GM19452 (cell line): ENCODE results near the gene C4B.
"Not testable (repeated sequence)": the region's sequence is repeated elsewhere in the genome, so short reads cannot be mapped to it uniquely, and the experiment has no call there.

Experiments
- ATAC-seq: cut with Tn5 transposase; IDR thresholded peaks from one replicate; pipeline ENCODE4 v1.9.1; 2021; ENCODE audit not compliant: unreplicated experiment

Gene C4B

DNA sequence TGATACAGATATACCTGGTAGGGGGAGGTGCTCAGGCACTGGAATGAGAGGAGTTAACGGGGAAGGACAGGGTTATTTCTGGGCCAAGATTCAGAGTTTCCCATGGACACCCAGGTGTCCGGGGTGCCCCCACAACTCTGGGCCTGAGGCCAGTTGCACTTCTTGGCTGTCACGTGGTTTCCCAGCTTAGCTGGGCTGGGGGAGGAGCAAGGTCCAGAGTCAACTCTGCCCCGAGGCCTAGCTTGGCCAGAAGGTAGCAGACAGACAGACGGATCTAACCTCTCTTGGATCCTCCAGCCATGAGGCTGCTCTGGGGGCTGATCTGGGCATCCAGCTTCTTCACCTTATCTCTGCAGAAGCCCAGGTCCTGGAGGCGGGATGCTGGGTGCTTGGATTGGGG is at the start of gene C4B:
Gene C4B, plus strand, starts transcription at position 249 of the 400 bp plus-strand sequence. Its CDS starts 51 bp downstream, at position 300.
- ATAC-seq = not testable (repeated sequence)

DNA sequence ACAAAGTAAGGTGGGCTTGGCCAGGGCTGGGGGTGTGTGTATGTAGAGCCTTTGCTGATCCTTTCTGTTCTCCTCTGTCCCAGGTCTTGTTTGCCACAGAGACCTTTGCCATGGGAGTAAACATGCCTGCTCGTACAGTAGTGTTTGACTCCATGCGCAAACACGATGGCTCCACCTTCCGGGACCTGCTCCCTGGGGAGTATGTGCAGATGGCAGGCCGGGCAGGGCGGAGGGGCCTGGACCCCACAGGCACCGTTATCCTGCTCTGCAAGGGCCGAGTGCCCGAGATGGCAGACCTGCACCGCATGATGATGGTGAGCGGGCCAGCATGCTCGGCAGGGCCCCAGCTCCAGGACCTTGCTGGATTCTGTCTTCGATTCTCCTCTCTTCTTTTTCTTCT is 48.9 kb upstream of the C4B start:
- ATAC-seq = no peak

DNA sequence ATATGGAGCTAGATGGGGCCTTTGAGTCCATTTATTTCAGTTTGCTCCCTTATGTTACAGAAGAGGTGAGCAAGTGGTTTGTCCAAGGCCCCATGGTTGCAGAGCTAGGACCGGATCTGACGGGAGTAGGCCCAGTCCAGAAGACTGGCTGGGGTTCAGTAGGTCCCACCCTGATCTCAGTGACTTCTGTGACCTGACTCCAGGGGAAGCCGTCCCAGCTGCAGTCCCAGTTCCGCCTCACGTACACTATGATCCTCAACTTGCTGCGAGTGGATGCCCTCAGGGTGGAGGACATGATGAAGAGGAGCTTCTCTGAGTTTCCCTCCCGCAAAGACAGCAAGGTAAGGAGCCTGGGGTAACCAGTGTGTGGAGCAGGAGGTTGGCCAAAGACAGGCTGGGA is 48.1 kb upstream of the C4B start:
- no peak for ATAC-seq

DNA sequence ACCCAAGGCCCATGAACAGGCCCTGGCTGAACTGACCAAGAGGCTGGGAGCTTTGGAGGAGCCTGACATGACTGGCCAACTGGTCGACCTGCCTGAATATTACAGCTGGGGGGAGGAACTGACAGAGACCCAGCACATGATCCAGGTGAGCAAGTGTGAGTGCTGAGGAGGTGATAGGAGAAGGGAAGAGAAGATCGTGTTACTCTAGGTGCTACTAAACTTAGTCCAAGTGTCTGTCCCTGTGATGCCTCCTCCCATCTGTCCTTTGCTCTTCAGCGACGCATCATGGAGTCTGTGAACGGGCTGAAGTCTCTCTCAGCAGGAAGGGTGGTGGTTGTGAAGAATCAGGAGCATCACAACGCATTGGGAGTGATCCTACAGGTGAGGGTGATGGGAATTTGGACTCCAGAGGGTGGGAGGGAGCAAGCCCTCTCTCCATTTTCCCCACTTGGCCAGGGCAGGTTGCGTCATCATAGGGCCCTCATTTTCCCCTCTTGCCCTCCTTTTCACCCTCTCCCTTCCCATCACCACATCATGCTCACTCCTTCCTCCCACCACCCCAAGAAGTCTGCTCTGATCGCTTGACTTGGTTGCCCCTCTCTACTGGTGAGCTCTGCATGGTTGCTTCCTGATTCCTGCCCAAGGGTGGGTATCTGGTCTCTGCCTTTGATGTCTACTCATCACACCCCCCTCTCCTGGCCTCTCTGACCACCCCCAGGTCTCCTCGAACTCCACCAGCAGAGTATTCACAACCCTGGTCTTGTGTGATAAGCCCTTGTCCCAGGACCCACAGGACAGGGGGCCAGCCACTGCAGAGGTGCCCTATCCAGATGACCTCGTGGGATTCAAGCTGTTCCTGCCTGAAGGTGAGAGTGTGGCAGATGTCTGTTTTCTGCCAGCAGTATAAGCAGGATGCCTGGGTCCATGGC is 47.3 kb upstream of the C4B start:
- no peak for ATAC-seq

DNA sequence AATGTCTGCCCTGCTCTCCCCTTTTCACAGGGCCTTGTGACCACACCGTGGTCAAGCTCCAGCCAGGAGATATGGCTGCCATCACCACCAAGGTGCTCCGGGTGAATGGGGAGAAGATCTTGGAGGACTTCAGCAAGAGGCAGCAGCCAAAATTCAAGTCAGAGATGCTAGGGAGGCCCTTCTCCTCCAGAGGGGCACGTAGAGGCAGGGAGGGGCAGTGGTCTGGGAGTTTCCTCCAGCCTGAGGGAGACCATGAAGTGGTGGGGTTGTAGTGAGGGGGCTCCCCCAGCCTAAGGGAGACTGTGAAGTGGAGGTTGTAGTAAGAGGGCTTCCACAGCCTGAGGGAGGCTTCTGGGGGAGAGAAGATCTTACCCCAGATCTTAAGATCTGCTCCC is 46.7 kb upstream of the C4B start:
- no peak for ATAC-seq

DNA sequence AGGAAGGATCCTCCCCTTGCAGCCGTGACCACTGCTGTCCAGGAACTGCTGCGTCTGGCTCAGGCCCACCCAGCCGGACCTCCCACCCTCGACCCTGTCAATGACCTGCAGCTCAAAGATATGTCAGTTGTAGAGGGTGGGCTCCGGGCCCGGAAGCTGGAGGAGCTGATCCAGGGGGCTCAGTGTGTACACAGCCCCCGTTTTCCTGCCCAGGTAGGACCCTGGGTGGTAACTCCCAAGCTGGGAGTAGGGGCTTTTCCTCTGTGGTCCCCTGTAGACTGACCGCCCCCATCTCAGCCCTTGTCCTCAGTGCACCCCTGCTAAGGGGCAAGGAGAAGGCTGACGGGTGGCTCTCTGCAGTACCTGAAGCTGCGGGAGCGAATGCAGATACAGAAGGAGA is 46.3 kb upstream of the C4B start:
- no peak for ATAC-seq

DNA sequence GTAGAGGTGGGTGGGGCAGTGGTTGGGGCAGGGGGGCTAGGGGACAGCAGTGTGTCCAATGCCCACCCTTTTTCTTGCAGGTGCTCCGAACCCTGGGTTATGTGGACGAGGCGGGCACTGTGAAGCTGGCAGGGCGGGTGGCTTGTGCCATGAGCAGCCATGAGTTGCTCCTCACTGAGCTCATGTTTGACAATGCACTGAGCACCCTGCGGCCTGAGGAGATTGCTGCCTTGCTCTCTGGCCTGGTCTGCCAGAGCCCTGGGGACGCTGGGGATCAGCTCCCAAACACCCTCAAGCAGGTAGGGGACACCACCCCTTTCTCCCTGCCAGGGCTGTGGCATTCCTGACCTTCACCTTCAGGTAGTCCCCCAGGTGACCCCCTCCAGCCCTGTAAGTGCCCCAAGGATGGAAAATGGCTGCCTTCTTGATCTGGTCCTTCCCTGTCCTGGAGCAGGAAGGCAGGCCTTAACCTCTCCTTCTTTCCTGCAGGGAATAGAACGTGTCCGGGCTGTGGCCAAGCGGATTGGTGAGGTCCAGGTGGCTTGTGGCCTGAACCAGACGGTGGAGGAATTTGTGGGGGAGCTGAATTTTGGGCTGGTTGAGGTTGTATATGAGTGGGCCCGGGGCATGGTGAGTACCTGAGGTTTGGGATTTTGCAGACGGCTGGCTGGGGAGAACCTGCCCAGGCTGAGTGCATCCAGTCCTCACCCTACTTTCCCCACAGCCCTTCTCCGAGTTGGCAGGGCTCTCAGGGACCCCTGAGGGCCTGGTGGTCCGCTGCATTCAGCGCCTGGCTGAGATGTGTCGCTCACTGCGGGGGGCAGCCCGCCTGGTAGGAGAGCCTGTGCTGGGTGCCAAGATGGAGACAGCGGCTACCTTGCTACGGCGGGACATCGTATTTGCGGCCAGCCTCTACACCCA is 45.5 kb upstream of the C4B start:
- ATAC-seq = no peak

DNA sequence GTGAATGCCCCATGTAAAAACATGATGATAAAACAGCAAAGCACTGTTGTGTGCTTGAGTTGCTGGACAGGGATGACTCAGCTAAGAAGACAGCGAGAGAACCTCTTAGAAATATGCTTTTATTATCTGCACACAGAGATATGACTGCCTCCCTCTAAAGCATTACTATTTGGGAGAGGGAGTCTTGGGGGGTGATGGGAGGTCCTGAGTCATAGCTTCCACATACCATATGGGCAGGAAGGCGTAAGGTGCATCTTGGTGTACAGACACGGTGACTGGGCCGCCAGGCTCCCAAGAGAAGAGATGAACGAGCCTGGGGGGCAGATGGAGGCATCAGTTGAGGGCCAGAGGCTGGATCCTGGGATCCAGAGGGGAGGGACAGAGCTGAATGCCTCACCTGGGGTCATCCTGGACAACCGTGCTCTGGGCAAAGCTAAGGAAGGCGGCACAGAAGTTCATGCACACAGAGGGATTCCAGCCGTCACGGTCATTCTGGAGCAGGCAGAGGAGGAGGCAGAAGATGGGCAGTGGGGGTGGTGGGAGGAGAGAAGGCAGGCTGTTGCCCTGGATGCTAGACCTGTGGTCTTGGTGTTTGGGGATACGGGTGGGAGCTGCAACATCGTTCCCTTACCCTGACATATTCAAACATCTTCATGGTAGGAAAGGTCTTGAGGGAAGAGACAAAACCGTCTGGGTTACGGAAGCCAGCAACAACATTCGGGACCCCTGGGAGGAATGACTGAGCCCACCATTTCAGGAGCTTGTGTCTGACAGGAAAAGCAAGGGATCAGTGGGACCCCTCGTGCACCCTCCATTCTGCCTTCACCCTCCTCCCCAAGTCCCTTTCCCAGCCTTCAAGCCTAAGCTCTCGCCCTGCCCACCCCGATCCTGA is 44.6 kb upstream of the C4B start:
- no peak for ATAC-seq

DNA sequence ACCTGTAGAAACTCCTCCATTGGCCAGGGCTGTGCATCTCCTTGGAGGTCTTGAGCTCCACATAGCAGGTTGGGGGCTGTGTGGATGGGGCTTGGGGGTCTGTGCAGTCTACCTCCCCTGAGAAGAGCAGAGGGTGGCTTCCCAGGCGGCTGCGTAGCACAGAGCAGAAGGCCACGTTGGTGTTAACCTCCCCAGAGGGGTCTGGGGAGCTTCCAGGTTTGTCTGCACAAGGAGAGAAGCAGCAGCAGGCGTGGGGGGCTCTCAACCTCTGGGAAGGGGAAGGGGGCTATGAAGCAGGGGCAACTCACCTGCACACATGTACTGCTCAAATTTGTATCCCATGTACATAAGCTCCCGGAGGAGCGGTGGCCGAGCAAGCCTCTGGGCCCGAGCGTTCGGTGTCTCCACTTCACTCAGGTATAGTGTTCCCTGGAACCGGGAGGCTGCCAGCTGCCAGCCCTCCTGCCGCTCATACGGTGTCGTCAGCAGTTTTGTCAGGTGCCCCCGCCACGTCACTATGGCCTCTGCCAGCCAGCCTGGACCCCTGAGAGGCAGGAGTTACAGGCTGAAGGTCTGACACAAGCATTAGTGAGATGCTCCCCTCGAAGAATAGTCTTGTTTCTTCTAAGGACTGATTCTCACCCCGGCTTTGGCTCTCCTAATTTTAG is 43.9 kb upstream of the C4B start:
- no peak for ATAC-seq

DNA sequence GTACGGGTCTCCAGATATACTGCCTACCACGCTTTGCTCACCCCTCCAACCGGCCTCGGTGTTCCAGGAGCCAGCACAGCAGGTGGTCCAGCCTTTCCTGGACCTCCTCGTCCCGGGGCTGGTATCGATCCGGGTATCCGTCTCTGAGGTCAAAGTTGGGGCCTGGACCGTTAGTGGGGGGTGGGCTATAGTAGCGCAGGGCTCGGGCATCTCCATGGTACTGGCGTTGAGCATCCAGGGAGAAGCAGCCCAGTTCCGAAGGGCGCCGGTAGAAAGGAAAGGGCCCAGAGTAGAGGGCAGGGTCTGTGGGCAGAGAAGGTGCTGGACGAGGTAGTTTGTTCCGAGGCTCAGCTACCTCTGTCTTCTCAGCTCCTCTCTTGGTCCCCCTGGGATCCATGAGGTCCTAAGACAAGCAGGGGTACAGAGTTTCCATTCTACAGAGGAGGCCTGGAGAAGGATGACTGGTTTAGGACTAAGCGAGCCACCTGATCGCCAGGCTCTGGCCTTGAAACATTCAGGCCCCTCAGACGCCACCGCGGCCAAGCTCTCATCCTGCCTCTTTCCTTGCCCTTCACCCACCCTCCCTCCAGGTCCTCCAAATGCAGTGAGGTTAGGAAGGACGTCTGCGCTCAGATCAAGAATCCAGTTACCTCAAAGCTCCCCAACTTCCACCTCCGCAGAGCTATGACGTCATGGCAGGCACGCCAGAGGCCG is 43.2 kb upstream of the C4B start:
- ATAC-seq = no peak

DNA sequence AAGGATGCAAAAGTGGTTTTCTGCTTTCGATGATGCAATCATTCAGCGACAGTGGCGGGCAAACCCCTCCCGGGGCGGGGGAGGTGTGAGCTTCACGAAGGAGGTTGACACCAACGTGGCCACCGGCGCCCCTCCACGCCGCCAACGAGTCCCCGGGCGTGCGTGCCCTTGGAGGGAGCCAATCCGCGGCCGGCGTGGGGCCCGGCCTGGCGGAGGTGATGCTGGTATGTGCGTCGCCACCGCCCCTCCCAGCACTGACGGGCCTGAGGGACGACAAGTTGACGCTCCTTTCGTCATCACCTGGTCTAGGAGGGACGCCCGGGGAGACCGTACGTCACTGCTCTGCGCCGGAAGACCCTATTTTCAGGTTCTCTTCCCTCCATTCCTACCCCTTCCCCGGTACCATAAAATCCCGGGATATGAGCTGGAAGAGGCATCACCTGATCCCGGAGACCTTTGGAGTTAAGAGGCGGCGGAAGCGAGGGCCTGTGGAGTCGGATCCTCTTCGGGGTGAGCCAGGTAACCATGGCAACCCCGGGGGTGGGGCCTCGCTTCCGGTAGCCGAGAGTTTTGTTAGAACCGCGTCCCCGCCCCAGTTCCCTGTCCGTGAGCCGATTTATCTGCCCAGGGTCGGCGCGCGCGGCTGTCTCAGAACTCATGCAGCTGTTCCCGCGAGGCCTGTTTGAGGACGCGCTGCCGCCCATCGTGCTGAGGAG is 42.4 kb upstream of the C4B start, which contains the start of gene DXO:
Gene DXO, minus strand, starts transcription at position 146 of the 716 bp plus-strand sequence. CDS start 463 bp downstream, outside the sequence.
- peak; percentile 91 for ATAC-seq

DNA sequence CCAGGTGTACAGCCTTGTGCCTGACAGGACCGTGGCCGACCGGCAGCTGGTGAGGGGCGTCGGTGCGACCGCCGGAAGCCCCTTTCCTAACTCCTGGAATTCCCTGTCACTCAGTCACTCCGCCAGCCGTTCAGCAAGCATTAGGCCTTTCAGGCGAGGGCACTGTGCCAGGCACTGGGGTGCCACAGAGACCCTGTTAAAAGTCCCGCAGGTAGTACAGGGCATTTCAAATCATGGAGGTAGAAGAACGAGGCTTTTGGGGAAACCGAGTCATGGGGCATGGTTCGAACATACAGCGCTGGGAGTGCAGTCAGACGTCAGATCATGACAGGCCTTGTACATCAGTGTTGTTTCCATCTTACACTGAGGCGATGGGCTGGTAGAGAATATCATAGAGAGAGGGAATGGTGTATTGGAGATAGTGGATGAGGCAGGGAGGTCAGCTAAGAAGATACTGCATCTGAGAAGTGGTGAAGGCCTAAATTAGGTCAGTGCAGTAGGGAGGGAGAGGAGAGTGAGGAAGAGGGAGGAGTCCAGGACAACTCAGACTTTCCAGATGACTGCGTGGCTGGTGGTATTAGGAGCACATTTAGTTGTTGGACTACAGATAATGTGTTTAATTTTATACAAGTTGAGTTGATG is 41.8 kb upstream of the C4B start:
- ATAC-seq = no peak

DNA sequence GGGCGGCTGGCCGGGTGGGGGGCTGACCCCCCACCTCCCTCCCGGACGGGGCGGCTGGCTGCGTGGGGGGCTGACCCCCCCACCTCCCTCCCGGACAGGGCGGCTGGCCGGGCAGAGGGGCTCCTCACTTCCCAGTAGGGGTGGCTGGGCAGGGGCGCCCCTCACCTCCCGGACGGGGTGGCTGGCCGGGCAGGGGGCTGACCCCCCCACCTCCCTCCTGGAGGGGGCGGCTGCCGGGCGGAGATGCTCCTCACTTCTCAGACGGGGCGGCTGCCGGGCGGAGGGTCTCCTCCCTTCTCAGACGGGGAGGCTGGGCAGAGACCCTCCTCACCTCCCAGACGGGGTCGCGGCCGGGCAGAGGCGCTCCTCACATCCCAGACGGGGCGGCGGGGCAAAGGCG is 38.5 kb upstream of the C4B start:
- not testable (repeated sequence) for ATAC-seq

DNA sequence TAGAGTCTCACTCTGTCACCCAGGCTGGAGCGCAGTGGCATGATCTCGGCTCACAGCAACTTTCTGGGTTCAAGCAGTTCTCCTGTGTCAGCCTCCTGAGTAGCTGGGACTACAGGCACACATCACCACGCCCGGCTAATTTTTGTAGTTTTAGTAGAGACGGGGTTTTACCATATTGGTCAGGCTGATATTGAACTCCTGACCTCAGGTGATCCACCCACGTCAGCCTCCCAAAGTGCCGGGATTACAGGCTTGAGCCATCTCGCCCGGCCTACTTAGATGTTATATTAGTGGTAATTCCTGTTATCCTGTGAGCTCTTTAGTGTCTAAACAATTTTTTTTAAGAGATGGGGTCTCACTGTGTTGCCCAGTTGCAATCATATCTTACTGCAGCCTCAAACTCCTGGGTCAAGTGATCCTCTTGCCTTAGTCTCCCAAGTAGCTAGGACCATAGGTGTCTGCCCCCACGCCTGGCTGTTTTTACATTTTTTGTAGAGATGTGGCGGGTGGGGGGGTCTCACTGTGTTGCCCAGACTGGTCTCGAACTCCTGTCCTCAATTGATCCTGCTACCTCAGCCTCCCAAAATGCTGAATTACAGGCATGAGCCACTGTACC is 36.7 kb upstream of the C4B start:
- ATAC-seq = no peak

DNA sequence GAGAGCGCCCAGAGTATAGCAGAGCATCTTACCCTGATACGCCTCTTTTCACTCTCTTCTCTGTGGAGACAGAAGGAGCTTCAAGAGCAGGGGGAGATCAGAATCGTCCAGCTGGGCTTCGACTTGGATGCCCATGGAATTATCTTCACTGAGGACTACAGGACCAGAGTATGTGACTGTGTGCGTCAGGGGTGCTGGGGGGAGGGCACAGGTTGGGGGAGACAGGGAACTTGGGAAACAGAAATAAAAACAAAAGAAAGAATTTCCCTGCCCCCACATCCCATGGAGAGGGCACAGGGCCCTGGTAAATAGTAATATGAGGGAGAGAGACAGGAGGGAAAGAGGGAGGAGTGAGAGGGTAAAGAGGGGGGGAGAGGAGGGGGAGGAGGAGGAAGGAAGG is 35.8 kb upstream of the C4B start:
- no peak for ATAC-seq

DNA sequence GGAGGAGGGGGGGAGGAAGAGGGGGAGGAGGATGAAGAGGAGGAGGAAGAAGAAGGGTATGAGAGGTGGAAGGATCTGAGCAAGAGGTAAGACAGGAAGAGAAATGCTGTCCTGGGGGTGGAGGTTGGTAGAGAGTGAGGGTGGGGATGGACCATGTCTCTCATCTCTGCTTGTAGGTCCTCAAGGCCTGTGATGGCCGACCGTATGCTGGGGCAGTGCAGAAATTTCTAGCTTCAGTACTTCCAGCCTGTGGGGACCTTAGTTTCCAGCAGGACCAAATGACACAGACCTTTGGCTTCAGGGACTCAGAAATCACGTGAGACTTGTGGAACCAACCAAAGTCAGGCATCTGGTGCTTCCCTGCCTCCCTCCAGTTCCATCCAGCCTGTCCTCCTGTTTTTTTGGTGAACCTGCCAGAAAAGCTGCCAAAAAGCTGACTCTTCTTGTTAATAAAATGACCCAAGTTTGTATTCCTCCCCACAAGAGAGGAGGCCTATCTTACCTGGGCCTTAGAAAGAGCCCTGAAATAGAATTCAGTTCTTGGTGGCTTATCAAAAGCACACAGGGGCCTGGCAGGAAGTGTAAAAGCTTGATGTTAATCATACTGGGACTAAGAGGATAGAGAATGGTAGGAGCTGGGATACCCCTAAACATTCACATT is 35.2 kb upstream of the C4B start:
- no peak for ATAC-seq

DNA sequence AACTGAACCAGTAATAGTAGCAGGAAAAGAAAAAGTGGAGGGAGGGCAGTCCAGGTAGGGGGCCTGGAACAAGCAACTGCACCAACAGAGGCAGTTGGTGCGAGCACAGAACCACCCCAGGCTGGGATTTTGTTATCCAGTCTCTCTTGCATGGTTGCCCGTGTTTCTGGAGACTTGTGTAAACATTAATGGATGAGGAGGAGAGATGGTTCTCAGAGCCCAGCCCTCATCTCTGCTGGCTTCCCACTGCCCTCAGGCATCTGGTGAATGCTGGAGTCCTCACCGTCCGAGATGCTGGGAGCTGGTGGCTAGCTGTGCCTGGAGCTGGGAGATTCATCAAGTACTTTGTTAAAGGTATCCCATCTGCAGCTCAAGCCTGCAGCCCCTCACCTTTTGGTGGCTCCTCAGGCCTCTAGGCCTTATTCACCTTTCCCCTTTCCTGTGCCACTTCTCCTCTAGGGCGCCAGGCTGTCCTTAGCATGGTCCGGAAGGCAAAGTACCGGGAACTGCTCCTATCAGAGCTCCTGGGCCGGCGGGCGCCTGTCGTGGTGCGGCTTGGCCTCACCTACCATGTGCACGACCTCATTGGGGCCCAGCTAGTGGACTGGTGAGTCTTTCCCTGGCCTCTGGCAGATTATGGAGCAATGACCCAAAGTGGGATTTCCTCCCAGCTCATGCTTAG is 34.3 kb upstream of the C4B start:
- ATAC-seq = not testable (repeated sequence)
